Stimulated activated naive B cell treated with anti-CD40 and anti-IgM and Interleukin-4, amounts not matched to agents 10 μg/mL and 1 μg/mL and 100 μg/mL, for 72 hours (primary cell): ENCODE results near the gene MEOX2.

Source experiments
- ATAC-seq, 2 donors: fragments of 150-1000 bp; cut with Tn5 transposase; replicated peaks; 2 replicates each; pipeline ENCODE4 v1.10.0; 2021; ENCODE audit warnings: moderate library complexity in 1 of 2
- DNase-seq: peaks from one replicate; pipeline ENCODE4 v3.0.0; 2021
- H3K27ac Mint-ChIP-seq: one replicate; pipeline ENCODE4 v1.8.0; 2022; ENCODE audit warnings: mild to moderate bottlenecking, mixed read lengths
- H3K27me3 Mint-ChIP-seq, 2 donors: one replicate each; pipeline ENCODE4 v1.8.0; 2022; ENCODE audit warnings: mixed read lengths in 2 of 2
- H3K36me3 Mint-ChIP-seq, 2 donors: one replicate each; pipeline ENCODE4 v1.8.0; 2022; ENCODE audit warnings: mixed read lengths in 2 of 2, mild to moderate bottlenecking in 1 of 2
- H3K4me1 Mint-ChIP-seq, 2 donors: one replicate each; pipeline ENCODE4 v1.8.0; 2022; ENCODE audit warnings: mixed read lengths in 2 of 2, mild to moderate bottlenecking in 1 of 2
- H3K4me3 Mint-ChIP-seq, 2 donors: one replicate each; pipeline ENCODE4 v1.8.0; 2022; ENCODE audit warnings: mild to moderate bottlenecking in 2 of 2, mixed read lengths in 2 of 2, moderate library complexity in 1 of 2
- H3K9me3 Mint-ChIP-seq, 2 donors: one replicate each; pipeline ENCODE4 v1.8.0; 2022; ENCODE audit warnings: mixed read lengths in 2 of 2, mild to moderate bottlenecking in 1 of 2

Gene MEOX2

GRCh38 chr7:15581352-15581951, 105.0 kb downstream of the MEOX2 start:
- ATAC-seq: no peak
- Mint-ChIP-seq H3K36me3 (no peaks in the 10 kb centered on the region), H3K4me1 (no peaks in the 10 kb centered on the region), H3K27ac (no peak overlapping the region), H3K4me3 (no peak overlapping the region), H3K9me3 (peaks cover 0 to 8% of the 10 kb centered on the region in 2 donors), H3K27me3 (no peaks in the 10 kb centered on the region)
- DNase-seq: no peak

- Mint-ChIP-seq H3K36me3 (no peaks in the 10 kb centered on the region), H3K27ac (no peak overlapping the region), H3K27me3 (no peaks in the 10 kb centered on the region), H3K4me1 (no peaks in the 10 kb centered on the region), H3K9me3 (peaks cover 0 to 8% of the 10 kb centered on the region in 2 donors), H3K4me3 (no peak overlapping the region)
- ATAC-seq (no peak), DNase-seq (no peak)
These were observed 105.7 kb downstream of the MEOX2 start for GRCh38 chr7:15580604-15581351.

- Mint-ChIP-seq H3K4me1 (no peaks in the 10 kb centered on the region), H3K9me3 (peaks cover 4 to 8% of the 10 kb centered on the region in 2 donors), H3K27me3 (no peaks in the 10 kb centered on the region), H3K36me3 (no peaks in the 10 kb centered on the region), H3K27ac (no peak overlapping the region), H3K4me3 (no peak overlapping the region)
- DNase-seq (no peak), ATAC-seq (no peak)
These were observed 108.9 kb downstream of the MEOX2 start for GRCh38 chr7:15577600-15577999.

- Mint-ChIP-seq H3K4me3 (no peak overlapping the region), H3K27ac (no peak overlapping the region), H3K4me1 (no peaks in the 10 kb centered on the region), H3K9me3 (peaks cover 6 to 8% of the 10 kb centered on the region in 2 donors), H3K36me3 (no peaks in the 10 kb centered on the region), H3K27me3 (no peaks in the 10 kb centered on the region)
- no peak for ATAC-seq
- no peak for DNase-seq
These were observed 115.1 kb downstream of the MEOX2 start for GRCh38 chr7:15571301-15571878.

- Mint-ChIP-seq H3K36me3 (no peaks in the 10 kb centered on the region), H3K4me3 (no peak overlapping the region), H3K9me3 (peaks cover 0 to 3% of the 10 kb centered on the region in 2 donors), H3K27me3 (no peaks in the 10 kb centered on the region), H3K4me1 (no peaks in the 10 kb centered on the region), H3K27ac (no peak overlapping the region)
- DNase-seq: no peak
- ATAC-seq: no peak
These were observed 118.8 kb downstream of the MEOX2 start for GRCh38 chr7:15567652-15568051.

GRCh38 chr7:15567036-15567435, 119.4 kb downstream of the MEOX2 start:
- H3K4me3 Mint-ChIP-seq: no peak overlapping the region
- H3K4me1 Mint-ChIP-seq: no peaks in the 10 kb centered on the region
- ATAC-seq: no peak
- no peaks in the 10 kb centered on the region for H3K36me3 Mint-ChIP-seq
- DNase-seq: no peak
- no peak overlapping the region for H3K27ac Mint-ChIP-seq
- H3K27me3 Mint-ChIP-seq: no peaks in the 10 kb centered on the region
- peaks cover 0 to 3% of the 10 kb centered on the region in 2 donors for H3K9me3 Mint-ChIP-seq

GRCh38 chr7:15566476-15566875, 120.0 kb downstream of the MEOX2 start:
- no peak for DNase-seq
- Mint-ChIP-seq H3K36me3 (no peaks in the 10 kb centered on the region), H3K27ac (no peak overlapping the region), H3K27me3 (no peaks in the 10 kb centered on the region), H3K9me3 (peaks cover 0 to 3% of the 10 kb centered on the region in 2 donors), H3K4me3 (no peak overlapping the region), H3K4me1 (no peaks in the 10 kb centered on the region)
- ATAC-seq: no peak

GRCh38 chr7:15561835-15562234, 124.6 kb downstream of the MEOX2 start, which contains the start of gene AGMO:
TSS of gene AGMO (minus strand) at chr7:15562015.
- no peaks in the 10 kb centered on the region for H3K36me3 Mint-ChIP-seq
- no peak for ATAC-seq
- no peak within 1 kb of the TSS for H3K27ac Mint-ChIP-seq
- H3K27me3 Mint-ChIP-seq: no peaks in the 10 kb centered on the region
- H3K4me1 Mint-ChIP-seq: no peaks in the 10 kb centered on the region
- no peak within 1 kb of the TSS for H3K4me3 Mint-ChIP-seq
- no peak for DNase-seq
- peaks cover 0 to 2% of the 10 kb centered on the region in 2 donors for H3K9me3 Mint-ChIP-seq
